Glutamatergic neuron (in vitro differentiated cells): ENCODE data around the gene ANO10. TPM values are rescaled to one million over a fixed set of nuclear protein-coding genes. Genes with fewer than 3 reads are reported as not detected.
A peak's percentile ranks its signal among the peaks of the same experiment; 100 is the strongest.
"Not testable (repeated sequence)": the region's sequence is repeated elsewhere in the genome, so short reads cannot be mapped to it uniquely, and the experiment has no call there.

Experiments used
- DNase-seq: peaks from one replicate; pipeline ENCODE4 v3.0.0; 2022
- H3K27ac Mint-ChIP-seq: one replicate; pipeline ENCODE4 v1.8.0; 2020; ENCODE audit warnings: mild to moderate bottlenecking, mixed read lengths, inconsistent platforms; ENCODE audit not compliant: unreplicated experiment
- H3K27me3 Mint-ChIP-seq: one replicate; pipeline ENCODE4 v1.8.0; 2020; ENCODE audit warnings: mild to moderate bottlenecking, moderate library complexity, mixed read lengths, inconsistent platforms; ENCODE audit not compliant: unreplicated experiment
- H3K36me3 Mint-ChIP-seq: one replicate; pipeline ENCODE4 v1.8.0; 2020; ENCODE audit warnings: mild to moderate bottlenecking, mixed read lengths, inconsistent platforms; ENCODE audit not compliant: unreplicated experiment
- H3K4me1 Mint-ChIP-seq: one replicate; pipeline ENCODE4 v1.8.0; 2020; ENCODE audit warnings: mild to moderate bottlenecking, low read depth, mixed read lengths, inconsistent platforms; ENCODE audit not compliant: unreplicated experiment
- H3K4me3 Mint-ChIP-seq: one replicate; pipeline ENCODE4 v1.8.0; 2020; ENCODE audit warnings: mild to moderate bottlenecking, mixed read lengths, inconsistent platforms; ENCODE audit not compliant: unreplicated experiment
- H3K9me3 Mint-ChIP-seq: one replicate; pipeline ENCODE4 v1.8.0; 2020; ENCODE audit warnings: mild to moderate bottlenecking, moderate library complexity, mixed read lengths, inconsistent platforms; ENCODE audit not compliant: unreplicated experiment
- CTCF ChIP-seq: fragments of 200-600 bp; sonication (generic); IDR thresholded peaks from one replicate; pipeline ENCODE4 v1.5.0; 2021; ENCODE audit not compliant: partially characterized antibody, unreplicated experiment
- total RNA-seq: library from RNA; stranded (reverse); fragmentation: NEBNext Ultra II Directional; extraction: Animal tissue kit (Norgen Biotek cat#: 25700); gene quantifications from one replicate; pipeline ENCODE4 v1.2.1, GENCODE V29; 2021; ENCODE audit not compliant: unreplicated experiment

ANO10 gene
- total RNA-seq, 1 donor from 2014 or later: 44.9 TPM

DNA sequence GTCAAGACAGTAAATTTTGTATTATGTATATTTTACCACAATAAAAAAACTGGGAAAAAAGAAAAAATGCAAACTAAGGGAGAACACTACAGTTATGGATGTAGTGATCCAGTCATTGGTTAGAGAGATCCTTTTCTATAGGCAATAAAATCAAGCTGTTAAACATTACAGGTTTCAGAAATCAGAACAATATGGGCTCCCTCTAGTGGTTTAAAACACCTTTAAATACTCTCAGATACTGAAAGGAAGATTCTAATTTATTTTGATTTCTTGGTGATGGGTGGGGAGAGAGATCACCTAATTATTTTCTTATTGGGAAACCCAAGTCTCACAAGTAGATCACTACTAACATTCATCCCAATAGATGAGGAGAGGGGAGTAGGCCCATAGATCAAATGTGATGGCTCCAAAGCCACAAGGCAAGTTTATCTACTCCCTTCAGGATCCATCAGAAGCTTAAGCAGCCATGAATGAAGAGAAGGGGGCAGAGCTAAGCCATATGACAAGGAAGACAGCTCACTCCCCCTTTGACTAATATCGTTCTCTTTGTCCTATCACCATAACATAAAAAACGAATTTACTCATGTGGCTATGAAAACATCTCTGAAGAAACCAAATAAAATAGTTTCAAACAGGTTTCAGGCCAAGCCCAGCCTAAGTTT, 118.6 kb downstream of the ANO10 start:
- Mint-ChIP-seq H3K27me3 (no peaks in the 10 kb centered on the region), H3K36me3 (no peaks in the 10 kb centered on the region), H3K4me1 (no peaks in the 10 kb centered on the region), H3K4me3 (no peak overlapping the region), H3K9me3 (no peaks in the 10 kb centered on the region), H3K27ac (no peak overlapping the region)
- TF ChIP-seq CTCF: peak; percentile 63
- no peak for DNase-seq

DNA sequence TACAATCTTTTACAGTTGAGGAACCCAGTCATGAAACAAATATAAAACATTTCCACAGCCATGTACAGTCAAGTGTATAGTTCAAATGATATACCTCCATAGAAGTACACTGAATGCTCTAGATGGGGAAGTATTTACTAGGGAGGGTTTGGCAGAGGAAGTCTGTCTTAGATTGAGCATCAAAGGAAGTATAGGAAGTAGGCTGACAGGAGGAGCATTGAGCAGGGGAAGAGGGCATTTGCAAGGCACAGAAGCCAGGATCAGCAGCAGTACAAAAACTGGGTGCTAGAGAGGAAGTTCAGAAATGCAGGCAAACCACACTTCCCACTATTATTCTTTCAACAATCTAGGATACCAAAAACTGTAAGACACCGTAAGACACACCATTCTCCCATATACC, 122.6 kb downstream of the ANO10 start:
- no peaks in the 10 kb centered on the region for H3K27me3 Mint-ChIP-seq
- DNase-seq: no peak
- no peaks in the 10 kb centered on the region for H3K9me3 Mint-ChIP-seq
- H3K4me1 Mint-ChIP-seq: no peaks in the 10 kb centered on the region
- no peak overlapping the region for H3K4me3 Mint-ChIP-seq
- H3K27ac Mint-ChIP-seq: no peak overlapping the region
- no peaks in the 10 kb centered on the region for H3K36me3 Mint-ChIP-seq
- TF ChIP-seq CTCF: no peak

DNA sequence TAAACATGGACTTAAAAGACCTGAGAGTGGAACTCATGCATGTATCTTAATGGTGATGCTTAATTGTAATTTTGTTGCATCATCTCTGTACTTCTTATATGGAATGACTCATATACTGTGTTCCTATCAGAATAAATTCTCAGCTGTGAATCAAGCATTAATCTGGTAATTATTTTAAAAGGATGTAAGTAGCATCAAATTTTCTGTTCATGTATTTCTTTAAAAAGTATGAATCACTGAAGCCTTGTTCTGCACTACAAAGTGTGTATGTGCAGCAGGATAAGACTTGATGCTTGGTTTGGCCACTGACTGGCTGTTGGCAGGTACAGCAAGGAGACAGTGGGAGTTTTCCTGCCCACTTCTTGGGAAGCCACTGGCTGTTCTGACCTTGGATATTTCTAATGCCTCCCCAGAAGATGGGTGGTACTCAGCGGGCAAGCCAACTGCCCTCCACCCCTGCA, 123.9 kb downstream of the ANO10 start:
- H3K27ac Mint-ChIP-seq: no peak overlapping the region
- no peak overlapping the region for H3K4me3 Mint-ChIP-seq
- TF ChIP-seq CTCF: no peak
- H3K27me3 Mint-ChIP-seq: no peaks in the 10 kb centered on the region
- no peak for DNase-seq
- no peaks in the 10 kb centered on the region for H3K36me3 Mint-ChIP-seq
- no peaks in the 10 kb centered on the region for H3K4me1 Mint-ChIP-seq
- no peaks in the 10 kb centered on the region for H3K9me3 Mint-ChIP-seq

DNA sequence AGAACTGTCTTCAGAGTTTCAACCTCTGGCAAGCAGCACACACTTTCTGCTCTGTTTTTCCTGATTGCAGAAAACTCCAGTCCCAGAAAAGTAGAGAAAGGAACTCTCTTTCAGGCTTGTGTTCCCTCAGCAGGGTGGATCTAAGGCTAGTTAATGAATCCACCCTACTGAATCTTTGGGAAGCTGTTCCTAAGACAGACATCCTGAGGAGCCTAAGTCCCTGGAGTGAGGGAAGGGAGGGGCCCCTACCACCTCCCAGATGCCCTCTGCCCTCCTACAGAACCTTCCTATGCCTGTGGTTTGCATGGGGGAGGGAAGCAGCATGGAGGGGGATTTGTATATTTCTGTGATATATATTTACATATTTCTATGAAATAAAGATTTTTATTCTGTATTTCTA, 124.4 kb downstream of the ANO10 start:
- DNase-seq: no peak
- Mint-ChIP-seq H3K4me1 (no peaks in the 10 kb centered on the region), H3K9me3 (no peaks in the 10 kb centered on the region), H3K4me3 (no peak overlapping the region), H3K36me3 (no peaks in the 10 kb centered on the region), H3K27ac (no peak overlapping the region), H3K27me3 (no peaks in the 10 kb centered on the region)
- TF ChIP-seq CTCF: no peak

GRCh38 chr3:43496740-43497375, 125.0 kb downstream of the ANO10 start:
- Mint-ChIP-seq H3K36me3 (no peaks in the 10 kb centered on the region), H3K4me3 (no peak overlapping the region), H3K9me3 (no peaks in the 10 kb centered on the region), H3K27me3 (no peaks in the 10 kb centered on the region), H3K4me1 (no peaks in the 10 kb centered on the region), H3K27ac (no peak overlapping the region)
- DNase-seq: no peak
- TF ChIP-seq CTCF: no peak

DNA sequence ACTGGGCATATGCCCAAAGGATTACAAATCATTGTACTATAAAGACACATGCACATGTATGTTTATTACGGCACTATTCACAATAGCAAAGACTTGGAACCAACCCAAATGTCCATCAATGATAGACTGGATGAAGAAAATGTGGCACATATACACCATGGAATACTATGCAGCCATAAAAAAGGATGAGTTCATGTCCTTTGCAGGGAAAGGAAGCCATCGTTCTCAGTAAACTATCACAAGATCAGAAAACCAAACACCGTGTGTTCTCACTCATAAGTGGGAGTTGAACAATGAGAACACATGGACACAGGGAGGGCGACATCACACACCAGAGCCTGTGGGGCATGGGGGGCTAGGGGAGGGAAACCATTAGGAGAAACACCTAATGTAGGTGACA, 128.9 kb downstream of the ANO10 start:
- H3K36me3 Mint-ChIP-seq, H3K4me3 Mint-ChIP-seq, DNase-seq, H3K4me1 Mint-ChIP-seq, H3K9me3 Mint-ChIP-seq, H3K27ac Mint-ChIP-seq, H3K27me3 Mint-ChIP-seq: not testable (repeated sequence)

DNA sequence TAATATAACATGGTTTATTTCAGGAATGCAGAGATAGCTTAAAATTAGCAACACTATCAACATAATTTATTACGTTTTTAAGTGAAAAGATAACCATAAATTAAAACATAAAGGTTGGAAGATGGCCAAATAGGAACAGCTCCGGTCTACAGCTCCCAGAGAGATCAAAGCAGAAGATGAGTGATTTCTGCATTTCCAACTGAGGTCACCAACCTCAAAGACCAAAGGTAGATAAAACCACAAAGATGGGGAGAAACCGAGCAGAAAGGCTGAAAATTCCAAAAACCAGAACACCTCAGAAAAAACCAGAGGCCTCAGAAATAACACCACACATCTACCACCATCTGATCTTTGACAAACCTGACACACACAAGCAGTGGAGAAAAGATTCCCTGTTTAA, 130.0 kb downstream of the ANO10 start:
- H3K36me3 Mint-ChIP-seq, H3K27me3 Mint-ChIP-seq, DNase-seq, H3K4me1 Mint-ChIP-seq, H3K4me3 Mint-ChIP-seq, H3K27ac Mint-ChIP-seq, H3K9me3 Mint-ChIP-seq: not testable (repeated sequence)
